ENCODE results near the gene MRPS14. TPM values are rescaled to one million over a fixed set of nuclear protein-coding genes. Genes with fewer than 3 reads are reported as not detected.

MRPS14 gene
- total RNA-seq, 1 donor from 2014 or later = 34.4 TPM

GRCh38 chr1:174966008-174966572, 57.1 kb downstream of the MRPS14 start:
- no peak overlapping the region for H3K4me3 Mint-ChIP-seq
- H3K27ac Mint-ChIP-seq (ENCODE audit: unreplicated experiment) = no peak overlapping the region
- H3K36me3 Mint-ChIP-seq (ENCODE audit: low read depth) = no peaks in the 10 kb centered on the region
- no peaks in the 10 kb centered on the region for H3K9me3 Mint-ChIP-seq
- H3K27me3 Mint-ChIP-seq (ENCODE audit: low read depth) = no peaks in the 10 kb centered on the region
- DNase-seq (ENCODE audit: low read depth, low spot score) = no peak
- peaks cover 8% of the 10 kb centered on the region for H3K4me1 Mint-ChIP-seq
- no peak for TF ChIP-seq CTCF (conservative IDR thresholded peaks at IDR 0.05)

- H3K4me1 Mint-ChIP-seq = peaks cover 8% of the 10 kb centered on the region
- no peaks in the 10 kb centered on the region for H3K36me3 Mint-ChIP-seq (ENCODE audit: low read depth)
- no peak for DNase-seq (ENCODE audit: low read depth, low spot score)
- no peak overlapping the region for H3K27ac Mint-ChIP-seq (ENCODE audit: unreplicated experiment)
- H3K4me3 Mint-ChIP-seq = no peak overlapping the region
- no peak for TF ChIP-seq CTCF (conservative IDR thresholded peaks at IDR 0.05)
- no peaks in the 10 kb centered on the region for H3K9me3 Mint-ChIP-seq
- H3K27me3 Mint-ChIP-seq (ENCODE audit: low read depth) = no peaks in the 10 kb centered on the region
Measured at GRCh38 chr1:174965362-174966007, 57.7 kb downstream of the MRPS14 start.

GRCh38 chr1:174964972-174965361, 58.3 kb downstream of the MRPS14 start:
- Mint-ChIP-seq H3K36me3 (ENCODE audit: low read depth) (no peaks in the 10 kb centered on the region), H3K9me3 (no peaks in the 10 kb centered on the region), H3K27ac (ENCODE audit: unreplicated experiment) (no peak overlapping the region), H3K4me1 (peaks cover 8% of the 10 kb centered on the region), H3K4me3 (no peak overlapping the region), H3K27me3 (ENCODE audit: low read depth) (no peaks in the 10 kb centered on the region)
- no peak for TF ChIP-seq CTCF (conservative IDR thresholded peaks at IDR 0.05)
- DNase-seq (ENCODE audit: low read depth, low spot score) = no peak

- Mint-ChIP-seq H3K9me3 (no peaks in the 10 kb centered on the region), H3K4me1 (peaks cover 8% of the 10 kb centered on the region), H3K27me3 (ENCODE audit: low read depth) (no peaks in the 10 kb centered on the region), H3K36me3 (ENCODE audit: low read depth) (no peaks in the 10 kb centered on the region), H3K27ac (ENCODE audit: unreplicated experiment) (no peak overlapping the region), H3K4me3 (no peak overlapping the region)
- TF ChIP-seq CTCF (conservative IDR thresholded peaks at IDR 0.05) = no peak
- no peak for DNase-seq (ENCODE audit: low read depth, low spot score)
Measured at GRCh38 chr1:174964261-174964971, 58.8 kb downstream of the MRPS14 start.

- no peak for DNase-seq (ENCODE audit: low read depth, low spot score)
- Mint-ChIP-seq H3K27ac (ENCODE audit: unreplicated experiment) (no peak overlapping the region), H3K9me3 (no peaks in the 10 kb centered on the region), H3K27me3 (ENCODE audit: low read depth) (no peaks in the 10 kb centered on the region), H3K36me3 (ENCODE audit: low read depth) (no peaks in the 10 kb centered on the region), H3K4me3 (no peak overlapping the region), H3K4me1 (peaks cover 1% of the 10 kb centered on the region)
- no peak for TF ChIP-seq CTCF (conservative IDR thresholded peaks at IDR 0.05)
Measured at GRCh38 chr1:174963529-174964125, 59.6 kb downstream of the MRPS14 start.

Other genes with a start within 250 kb of the MRPS14 start
- gene CACYBP, start 23.5 kb downstream of the MRPS14 start, total RNA-seq = 172 and 173 TPM in 2 replicates
- 0.25 and 0.26 TPM in 2 replicates for gene TNN, start 44.4 kb upstream of the MRPS14 start, total RNA-seq
- gene KIAA0040, start 169.4 kb upstream of the MRPS14 start, total RNA-seq = 0.14 and 0.42 TPM in 2 replicates